GM18868 (cell line): ENCODE data around the gene TRIM6.
"Not testable (repeated sequence)": the region's sequence is repeated elsewhere in the genome, so short reads cannot be mapped to it uniquely, and the experiment has no call there.

Experiments used
- ATAC-seq: cut with Tn5 transposase; IDR thresholded peaks from one replicate; pipeline ENCODE4 v1.9.1; 2021; ENCODE audit warnings: mild to moderate bottlenecking, moderate library complexity; ENCODE audit not compliant: unreplicated experiment

The TRIM6 gene

DNA sequence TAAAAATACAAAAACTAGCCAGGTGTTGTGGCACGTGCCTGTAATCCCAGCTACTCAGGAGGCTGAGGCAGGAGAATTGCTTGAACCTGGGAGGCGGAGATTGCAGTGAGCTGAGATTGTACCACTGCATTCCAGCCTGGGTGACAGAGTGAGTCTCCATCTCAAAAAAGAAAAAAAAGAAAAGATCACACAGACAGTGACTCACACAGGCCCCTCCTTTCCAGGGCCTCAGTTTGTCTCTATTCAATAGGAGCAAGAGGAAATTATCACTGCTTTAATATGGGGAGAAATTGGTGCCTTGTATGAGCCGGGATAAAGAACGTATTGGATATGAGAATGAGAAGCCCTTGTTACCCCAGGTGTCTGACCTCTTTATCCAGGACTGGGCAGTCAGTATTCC is 6.4 kb downstream of the TRIM6 start:
- ATAC-seq, result not testable (repeated sequence)

DNA sequence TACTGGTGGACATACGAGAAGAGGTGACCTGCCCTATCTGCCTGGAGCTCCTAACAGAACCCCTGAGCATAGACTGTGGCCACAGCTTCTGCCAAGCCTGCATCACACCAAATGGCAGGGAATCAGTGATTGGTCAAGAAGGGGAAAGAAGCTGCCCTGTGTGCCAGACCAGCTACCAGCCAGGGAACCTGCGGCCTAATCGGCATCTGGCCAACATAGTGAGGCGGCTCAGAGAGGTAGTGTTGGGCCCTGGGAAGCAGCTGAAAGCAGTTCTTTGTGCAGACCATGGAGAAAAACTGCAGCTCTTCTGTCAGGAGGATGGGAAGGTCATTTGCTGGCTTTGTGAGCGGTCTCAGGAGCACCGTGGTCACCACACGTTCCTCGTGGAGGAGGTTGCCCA is 6.9 kb downstream of the TRIM6 start:
- no peak for ATAC-seq

DNA sequence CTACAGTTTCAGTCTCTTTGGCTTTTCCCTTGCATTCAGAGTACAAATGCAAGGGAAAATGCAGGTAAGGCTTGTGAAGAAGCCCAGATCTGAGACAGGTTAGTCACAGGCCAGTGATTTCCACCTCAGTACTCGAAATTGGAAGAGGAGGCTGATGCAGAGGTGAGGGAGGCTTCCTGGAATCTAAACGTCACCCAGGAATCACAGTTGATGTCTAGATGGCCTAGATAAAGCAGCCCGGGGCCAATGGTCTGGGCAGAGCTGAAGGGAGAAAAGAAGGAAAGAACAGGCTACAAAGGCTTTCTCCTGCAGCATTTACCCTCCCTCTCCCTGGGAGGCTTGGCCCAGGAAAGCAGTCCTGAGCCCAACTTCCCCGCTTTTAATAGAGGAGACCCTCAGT is 8.5 kb downstream of the TRIM6 start:
- ATAC-seq, result no peak

DNA sequence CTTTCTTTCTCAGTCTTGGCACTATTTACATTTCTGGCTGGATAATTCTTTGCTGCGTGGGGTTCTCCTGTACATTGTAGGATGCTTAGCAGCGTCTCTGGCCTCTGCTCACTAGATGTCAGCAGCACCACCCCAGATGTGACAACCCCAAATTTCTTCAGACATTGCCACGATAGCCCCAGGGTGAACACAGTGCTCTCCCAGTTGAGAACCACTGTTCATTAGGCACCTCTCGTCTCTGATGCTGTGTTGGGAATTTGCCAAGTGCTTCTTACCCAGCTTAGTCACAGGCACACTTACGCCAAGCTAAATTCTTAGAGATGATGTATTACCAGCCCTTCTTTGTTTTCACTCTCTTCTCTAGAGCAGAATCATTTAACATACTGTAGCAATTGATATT is 9.4 kb downstream of the TRIM6 start:
- ATAC-seq, result no peak

DNA sequence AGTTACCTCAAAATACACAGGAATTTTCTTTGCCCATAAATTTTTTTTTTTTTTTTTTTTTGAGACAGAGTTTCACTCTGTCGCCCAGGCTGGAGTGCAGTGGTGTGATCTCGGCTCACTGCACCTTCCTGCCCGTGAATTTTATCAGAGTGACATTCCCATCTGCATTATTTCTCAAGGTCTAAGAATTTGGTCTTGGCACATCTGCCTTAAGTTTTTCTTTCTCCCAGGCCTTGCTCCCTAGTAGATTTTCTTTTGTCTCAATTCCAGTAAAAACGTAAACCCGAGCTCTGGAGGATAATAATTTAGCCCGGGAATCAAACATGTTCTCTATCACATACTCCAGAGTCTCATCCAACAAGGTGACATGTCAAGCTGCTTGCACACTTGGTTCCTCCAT is 12.4 kb downstream of the TRIM6 start:
- ATAC-seq, result no peak

DNA sequence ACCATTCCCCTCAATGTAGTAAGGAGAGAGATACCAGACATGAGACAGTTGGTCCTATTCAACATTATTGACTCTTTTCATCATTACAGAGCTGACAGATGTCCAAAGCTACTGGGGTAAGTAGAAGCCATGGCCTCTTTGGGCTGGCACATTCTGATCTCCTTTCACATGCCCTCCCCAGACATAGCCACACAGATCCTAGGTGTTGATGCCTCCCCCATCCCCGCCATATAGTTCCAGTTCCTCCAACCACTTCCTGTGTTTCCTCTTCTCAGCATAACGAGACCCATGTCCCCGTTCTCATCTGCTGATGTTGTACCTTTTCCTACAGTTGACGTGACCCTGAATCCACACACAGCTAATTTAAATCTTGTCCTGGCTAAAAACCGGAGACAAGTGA is 14.0 kb downstream of the TRIM6 start:
- no peak for ATAC-seq

DNA sequence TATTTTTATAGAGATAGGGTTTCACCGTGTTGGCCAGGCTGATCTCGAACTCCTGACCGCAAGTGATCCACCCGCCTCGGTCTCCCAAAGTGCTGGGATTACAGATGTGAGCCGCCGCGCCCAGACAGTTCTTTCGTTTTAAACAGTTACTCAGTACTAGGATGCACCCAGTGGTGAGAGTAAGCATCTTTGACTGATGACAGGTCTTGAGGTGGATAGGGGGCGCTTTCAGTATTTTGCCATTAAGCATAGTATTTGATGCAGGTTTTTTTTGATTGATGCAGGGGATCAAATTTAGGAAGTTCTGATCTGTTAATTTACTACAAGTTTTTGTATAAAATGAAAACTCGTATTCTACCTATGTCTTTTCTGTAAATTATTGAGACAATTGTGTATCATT is 15.2 kb downstream of the TRIM6 start:
- no peak for ATAC-seq

DNA sequence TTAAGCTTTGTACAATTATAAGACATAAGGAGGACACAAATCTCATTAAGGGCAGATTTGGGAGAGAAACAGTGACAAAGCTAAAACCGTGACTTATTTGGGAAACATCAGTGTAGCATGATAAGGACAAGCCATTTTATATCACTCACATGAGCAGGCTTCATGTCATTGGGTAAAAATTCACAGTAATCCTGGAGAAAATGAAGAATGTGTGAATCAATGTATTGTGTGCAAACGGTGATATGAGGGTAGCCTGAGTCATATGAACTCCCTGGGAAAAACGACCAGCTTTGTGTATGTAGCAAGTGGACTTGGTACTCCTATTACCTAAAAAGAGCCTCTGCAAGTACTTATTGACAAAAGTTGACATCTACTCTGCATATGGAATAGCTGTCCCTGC is 22.4 kb downstream of the TRIM6 start:
- no peak for ATAC-seq

DNA sequence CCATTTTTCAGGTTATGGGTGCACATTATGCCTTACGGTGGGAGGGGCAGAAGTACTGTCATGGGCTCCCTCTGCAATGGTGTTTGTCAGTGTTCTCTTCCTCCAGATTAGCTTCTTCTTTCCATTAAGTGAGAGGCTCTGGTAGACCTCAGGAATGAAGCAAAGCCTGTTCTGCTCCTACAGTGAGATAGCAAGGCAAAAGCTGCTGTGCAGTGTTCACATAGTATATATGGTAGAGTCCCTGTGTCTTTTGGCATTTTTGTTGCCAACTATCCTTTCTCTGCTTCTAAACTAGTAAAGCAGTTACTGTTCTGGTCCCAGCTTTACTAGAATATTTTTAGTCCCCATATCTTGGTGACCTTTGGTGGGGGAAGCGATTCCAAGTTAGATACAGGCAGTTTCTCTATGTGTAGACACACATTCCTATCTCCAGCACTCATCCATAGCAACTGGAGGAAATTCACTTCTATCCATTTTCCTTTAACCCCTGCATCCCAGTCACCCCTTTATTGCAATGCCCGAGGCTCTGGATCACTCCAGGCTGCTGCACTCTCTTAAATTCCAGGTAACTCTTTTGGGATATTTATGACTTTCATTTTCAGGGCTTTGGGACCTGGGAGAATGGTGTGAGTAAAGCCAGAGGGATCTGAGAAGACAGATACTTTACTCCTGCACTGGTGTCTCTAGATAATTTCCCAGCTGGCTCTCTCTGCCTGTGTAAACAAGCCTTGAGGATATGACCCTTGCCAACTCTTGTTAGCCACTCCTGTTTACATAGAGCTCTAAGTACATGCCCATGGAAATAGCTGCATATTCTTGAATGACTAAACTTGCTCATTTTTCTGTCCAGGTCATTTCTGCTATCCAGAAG is 24.4 kb downstream of the TRIM6 start:
- ATAC-seq, result no peak

DNA sequence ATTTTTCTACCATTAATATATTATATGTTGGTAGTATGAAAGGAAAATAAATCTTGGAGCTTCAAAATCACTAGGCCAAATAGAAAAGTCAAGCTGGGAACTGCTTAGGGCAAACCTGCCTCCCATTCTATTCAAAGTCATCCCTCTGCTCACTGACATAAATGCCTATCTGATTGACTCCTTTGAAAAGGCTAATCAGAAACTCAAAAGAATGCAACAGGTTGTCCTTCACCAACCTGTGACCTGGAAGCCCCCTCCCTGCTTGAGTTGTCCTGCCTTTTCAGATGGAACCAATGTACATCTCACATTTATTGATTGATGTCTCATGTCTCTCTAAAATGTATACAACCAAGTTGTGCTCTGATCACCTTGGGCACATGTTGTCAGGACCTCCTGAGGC is 25.1 kb downstream of the TRIM6 start:
- ATAC-seq, result no peak

DNA sequence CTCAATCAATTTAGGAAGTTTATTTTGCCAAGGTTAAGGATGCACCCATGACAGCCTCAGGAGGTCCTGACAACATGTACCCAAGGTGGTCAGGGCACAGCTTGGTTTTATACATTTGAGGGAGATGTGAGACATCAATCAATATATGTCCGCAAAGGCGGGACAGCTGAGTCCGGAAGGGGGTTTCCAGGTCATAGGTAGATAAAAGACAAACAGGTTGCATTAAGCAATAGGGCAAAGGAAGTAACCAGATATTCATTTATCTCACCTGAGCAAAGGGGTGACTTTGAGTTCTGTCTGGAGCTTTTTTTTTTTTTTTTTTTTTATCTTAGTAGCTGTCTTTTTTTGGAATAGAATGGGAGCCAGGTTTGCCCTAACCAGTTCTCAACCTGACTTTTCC is 26.4 kb downstream of the TRIM6 start:
- ATAC-seq, result no peak

DNA sequence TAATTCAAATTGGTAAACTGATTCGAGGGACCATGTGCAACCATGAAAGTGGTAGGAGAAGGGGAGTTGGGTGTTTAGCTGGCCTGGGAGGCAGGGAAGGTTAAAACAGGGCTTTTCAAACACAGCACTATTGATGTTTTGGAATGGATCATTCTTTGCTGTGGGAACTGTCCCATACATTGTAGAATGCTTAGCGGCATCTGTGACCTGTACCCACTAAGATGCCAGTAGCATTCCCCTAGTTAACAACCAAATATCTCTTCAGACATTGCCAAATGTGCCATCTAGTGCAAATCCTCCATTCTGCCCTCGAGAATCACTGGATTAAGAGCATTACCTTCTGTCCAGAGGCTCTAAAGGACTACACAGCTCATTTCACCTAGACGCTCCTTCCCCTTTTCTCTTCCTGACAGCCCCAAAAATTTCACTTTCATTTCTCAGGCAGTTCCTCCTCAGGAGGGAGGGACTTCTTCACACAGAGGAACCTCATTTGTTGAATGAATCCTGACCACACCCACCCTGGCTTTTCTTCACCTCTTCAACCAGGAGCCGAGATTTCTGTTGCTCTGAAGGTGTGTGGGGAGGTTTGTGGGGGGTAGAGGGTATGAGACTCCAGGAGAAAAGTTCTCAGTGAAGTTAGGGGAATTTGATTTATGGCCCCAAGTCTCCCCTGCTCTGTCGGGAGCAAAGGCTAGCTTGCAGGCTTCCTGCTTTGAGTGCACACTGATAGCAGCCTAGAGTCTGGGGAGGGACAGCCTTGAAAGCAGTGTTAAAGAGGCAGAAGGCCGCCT is 28.2 kb downstream of the TRIM6 start, which contains the start of gene TRIM34:
Gene TRIM34 (plus strand): TSS at position 513 of the 791 bp plus-strand sequence. CDS start 7,331 bp downstream, outside the sequence.
- peak; percentile 96 for ATAC-seq

DNA sequence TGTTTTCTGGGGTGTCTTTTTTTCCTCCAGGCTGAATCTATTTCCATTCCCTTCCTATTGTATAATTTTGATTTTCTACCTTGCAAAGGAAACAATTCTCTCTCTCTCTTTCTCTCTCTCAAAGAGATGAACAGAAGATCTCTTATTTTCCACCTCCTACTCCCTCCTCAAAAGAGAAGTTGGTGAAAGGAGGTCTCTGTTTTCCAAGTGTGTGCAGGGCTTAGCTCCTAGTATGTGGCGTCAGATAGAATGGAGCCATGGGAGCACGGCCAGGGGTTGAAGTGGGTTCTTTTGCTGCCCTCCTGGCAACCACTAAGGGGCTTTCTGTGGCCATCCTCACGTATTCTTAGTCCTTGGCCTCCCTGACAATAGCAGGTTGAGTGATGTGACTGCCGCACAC is 28.8 kb downstream of the TRIM6 start:
- no peak for ATAC-seq

DNA sequence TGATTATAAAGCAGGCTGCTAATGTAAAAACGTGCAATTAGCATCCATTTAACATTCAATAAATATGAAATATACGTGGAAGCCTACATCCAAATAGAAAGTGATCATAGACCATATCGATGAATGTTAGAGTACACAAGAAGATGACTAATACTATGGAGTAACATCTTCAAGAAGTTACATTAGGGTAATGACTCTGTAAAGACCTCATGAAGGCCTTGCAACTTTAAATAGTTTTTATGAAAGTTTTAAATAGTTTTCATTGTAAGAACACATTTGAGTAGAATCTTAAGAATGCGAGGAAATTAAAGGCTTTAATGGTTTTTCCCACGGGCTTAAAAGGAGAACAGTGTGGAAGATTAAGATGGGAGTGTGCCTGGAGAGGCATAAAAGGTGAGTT is 29.8 kb downstream of the TRIM6 start:
- ATAC-seq, result no peak

DNA sequence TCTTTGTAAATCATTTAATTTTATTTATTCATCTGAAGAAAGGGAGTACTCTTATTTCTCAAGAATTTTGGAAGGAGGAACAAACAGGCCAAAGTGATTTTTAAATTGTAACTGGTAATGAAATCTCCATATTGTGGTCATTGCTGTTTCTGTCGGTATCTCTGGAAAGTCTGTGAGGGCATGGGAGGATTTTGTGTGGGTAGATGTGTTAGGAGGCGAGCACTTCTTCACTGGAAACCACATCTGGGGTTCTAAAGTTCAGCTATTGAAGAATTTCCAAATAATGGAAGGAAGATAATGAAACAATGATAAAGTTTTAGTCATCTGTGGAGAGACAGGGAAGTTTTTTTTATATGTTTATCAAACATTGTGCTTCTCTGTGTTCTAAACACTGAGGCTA is 35.0 kb downstream of the TRIM6 start:
- ATAC-seq, result peak; percentile 18

DNA sequence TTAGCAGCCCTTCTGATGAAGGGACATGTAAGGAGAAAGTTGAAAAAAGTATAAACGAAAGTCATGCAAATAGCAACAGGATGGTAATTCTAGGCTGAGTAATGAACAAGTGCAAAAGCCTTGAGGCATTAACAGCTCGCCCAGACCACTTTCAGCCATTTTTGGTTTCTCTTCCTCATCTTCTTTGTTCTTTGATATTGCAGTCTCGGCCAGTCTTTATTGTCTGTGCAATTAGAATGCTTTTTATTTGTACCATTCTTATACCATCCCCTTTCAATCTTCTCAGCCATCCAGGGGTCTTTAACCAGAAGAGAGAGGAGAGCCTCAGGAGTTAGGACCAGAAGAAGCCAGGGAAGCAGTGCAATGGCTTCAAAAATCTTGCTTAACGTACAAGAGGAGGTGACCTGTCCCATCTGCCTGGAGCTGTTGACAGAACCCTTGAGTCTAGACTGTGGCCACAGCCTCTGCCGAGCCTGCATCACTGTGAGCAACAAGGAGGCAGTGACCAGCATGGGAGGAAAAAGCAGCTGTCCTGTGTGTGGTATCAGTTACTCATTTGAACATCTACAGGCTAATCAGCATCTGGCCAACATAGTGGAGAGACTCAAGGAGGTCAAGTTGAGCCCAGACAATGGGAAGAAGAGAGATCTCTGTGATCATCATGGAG is 35.7 kb downstream of the TRIM6 start:
- ATAC-seq, result peak; percentile 95

DNA sequence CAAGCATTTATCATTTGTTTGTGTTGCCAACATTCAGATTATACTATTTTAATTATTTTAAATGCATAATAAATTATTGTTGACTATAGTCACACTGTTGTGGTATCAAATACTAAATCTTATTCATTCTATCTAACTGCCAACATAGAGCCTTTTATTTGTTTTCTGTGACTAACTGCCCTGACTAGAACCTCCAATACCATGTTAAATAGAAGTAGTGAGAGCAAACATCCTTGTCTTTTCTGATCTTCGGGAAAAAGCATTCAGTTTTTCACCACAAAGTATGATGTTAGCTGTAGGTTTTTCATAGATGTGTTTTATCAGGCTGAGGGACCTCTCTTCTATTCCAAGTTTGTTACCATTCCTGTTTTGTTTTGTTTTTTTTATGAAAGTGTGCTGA is 43.5 kb downstream of the TRIM6 start:
- ATAC-seq, result no peak

DNA sequence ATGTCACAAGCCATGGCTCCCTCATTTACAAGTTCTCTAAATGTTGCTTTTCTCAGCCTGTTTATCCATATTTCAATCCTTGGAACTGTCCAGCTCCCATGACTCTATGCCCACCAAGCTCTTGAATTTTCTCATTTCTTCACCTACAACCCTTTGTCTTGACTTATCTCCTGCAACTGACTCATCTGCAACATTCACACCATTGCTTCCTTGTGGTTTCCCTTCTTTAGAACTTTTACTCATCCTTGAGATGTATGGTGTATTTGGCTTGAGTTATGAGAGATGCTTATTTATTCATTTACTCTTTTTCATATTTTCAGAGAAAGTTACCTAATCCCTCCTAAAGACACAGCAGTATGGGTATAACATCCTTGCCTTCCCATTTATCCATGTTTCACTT is 47.1 kb downstream of the TRIM6 start:
- ATAC-seq, result no peak

DNA sequence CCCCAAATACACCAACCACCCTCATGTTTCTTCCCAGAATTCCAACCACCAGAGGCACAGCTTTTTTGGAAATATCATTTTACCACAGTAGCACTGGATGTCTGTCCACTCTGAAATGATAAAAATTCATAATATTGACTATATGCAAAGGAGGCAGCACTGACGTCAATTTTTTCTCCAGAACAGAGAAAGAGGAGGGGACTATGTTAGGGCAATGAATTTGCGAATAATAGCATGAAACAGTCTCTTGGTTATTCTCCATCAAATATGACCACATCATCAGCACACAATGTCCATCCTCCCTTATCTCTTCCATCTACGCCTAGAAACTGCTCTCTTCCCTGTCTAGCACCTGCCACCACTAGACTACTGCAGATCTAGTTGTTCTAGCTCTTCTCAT is 49.7 kb downstream of the TRIM6 start:
- ATAC-seq, result no peak

DNA sequence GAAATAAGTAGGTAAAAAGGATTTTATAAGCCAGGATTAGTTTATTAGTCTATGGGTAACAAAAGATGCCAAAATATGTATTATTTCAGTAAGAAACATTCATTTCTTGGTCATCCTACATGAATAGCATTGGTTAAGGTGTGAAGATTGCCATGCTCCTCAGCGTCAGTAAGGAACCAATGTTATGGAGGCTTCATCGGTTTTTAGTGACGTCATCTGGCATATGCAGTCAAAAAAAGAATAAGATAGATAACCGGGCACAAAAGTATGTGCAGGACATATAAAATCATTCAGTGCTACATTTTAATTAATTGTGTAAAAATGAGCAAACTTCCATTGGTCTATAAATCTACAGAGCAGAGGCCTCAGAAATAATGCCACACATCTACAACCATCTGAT is 59.0 kb downstream of the TRIM6 start:
- no peak for ATAC-seq

DNA sequence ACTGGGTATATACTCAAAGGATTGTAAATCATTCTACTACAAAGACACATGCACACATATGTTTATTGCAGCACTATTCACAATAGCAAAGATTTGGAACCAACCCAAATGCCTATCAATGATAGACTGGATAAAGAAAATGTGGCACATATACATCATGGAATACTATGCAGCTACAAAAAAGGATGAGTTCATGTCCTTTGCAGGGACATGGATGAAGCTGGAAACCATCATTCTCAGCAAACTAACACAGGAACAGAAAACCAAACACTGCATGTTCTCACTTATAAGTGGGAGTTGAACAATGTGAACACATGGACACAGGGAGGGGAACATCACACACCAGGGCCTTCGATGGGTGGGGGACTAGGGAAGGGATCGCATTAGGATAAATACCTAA is 60.5 kb downstream of the TRIM6 start:
- ATAC-seq, result not testable (repeated sequence)

DNA sequence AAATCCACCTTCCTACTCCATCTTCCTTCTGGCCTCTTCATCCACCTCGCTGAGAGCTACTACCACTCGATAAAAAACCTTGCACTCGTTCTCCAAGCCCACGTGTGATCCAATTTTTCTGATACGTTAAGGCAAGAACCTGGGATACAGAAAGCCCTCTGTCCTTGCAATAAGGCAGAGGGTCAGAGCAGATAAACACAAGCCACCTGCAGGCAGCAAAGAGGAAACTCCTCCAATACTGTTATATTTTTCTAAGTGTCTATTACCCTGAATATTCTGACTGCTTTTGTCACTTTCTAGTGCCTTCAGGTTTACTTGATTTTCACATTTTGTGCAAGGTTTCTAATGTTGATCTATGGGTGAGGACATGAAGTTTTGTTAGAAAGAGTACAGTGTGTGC is 61.9 kb downstream of the TRIM6 start:
- ATAC-seq, result no peak
